Epidermal melanocyte (primary cell): ENCODE data around the gene TFAP2E.

Source experiments
- DNase-seq: peaks from one replicate; pipeline ENCODE4 v3.0.0; 2011; ENCODE audit warnings: low spot score; ENCODE audit not compliant: insufficient read length

TFAP2E gene

GRCh38 chr1:35644204-35644603 lies 71.1 kb downstream of the TFAP2E start:
- DNase-seq = no peak
